Choroid plexus epithelial cell (primary cell): Measurements from ENCODE around the gene DMAC2L.
"Not testable (repeated sequence)": the region's sequence is repeated elsewhere in the genome, so short reads cannot be mapped to it uniquely, and the experiment has no call there.

Source experiments
- DNase-seq: peaks from one replicate; pipeline ENCODE4 v3.0.0-alpha.2; 2010; ENCODE audit warnings: low read depth
- H3K4me3 ChIP-seq: 2 replicates; pipeline ENCODE4 v1.5.1; 2011; ENCODE audit warnings: low read depth, mild to moderate bottlenecking, control low read depth, low read length, moderate library complexity
- TF ChIP-seq, protein P1 (sequence below): conservative IDR thresholded peaks from 2 replicates; pipeline ENCODE4 v1.5.1; 2011; ENCODE audit warnings: low read depth, mild to moderate bottlenecking, control low read depth, inconsistent platforms, low read length, moderate library complexity

The DMAC2L gene

GRCh38 chr14:50360093-50360492 lies 48.0 kb downstream of the DMAC2L start:
- no peak overlapping the region for H3K4me3 ChIP-seq
- no peak for DNase-seq
- TF ChIP-seq, protein P1, sequence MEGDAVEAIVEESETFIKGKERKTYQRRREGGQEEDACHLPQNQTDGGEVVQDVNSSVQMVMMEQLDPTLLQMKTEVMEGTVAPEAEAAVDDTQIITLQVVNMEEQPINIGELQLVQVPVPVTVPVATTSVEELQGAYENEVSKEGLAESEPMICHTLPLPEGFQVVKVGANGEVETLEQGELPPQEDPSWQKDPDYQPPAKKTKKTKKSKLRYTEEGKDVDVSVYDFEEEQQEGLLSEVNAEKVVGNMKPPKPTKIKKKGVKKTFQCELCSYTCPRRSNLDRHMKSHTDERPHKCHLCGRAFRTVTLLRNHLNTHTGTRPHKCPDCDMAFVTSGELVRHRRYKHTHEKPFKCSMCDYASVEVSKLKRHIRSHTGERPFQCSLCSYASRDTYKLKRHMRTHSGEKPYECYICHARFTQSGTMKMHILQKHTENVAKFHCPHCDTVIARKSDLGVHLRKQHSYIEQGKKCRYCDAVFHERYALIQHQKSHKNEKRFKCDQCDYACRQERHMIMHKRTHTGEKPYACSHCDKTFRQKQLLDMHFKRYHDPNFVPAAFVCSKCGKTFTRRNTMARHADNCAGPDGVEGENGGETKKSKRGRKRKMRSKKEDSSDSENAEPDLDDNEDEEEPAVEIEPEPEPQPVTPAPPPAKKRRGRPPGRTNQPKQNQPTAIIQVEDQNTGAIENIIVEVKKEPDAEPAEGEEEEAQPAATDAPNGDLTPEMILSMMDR: no peak

DNA sequence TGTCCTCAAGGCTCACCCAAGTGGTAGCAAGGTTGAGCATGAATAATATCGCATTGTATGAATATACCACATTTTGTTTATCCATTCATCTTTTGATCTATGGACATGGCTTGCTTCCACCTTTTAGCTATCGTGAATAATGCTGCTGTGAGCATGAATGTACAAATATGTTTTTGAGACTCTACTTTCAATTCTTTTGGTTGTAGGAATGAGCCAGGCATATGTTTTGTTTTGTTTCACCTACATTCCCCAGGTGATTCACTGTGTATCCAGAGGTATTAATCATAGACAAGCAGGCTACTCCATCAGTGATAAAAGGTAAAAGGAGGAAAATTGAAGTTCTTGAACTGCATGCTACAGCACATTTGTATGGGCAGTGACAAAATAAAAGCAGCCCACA lies 48.7 kb downstream of the DMAC2L start:
- H3K4me3 ChIP-seq: no peak overlapping the region
- TF ChIP-seq, protein P1: no peak
- no peak for DNase-seq

GRCh38 chr14:50361473-50362403 lies 49.6 kb downstream of the DMAC2L start:
- DNase-seq, H3K4me3 ChIP-seq: not testable (repeated sequence)

DNA sequence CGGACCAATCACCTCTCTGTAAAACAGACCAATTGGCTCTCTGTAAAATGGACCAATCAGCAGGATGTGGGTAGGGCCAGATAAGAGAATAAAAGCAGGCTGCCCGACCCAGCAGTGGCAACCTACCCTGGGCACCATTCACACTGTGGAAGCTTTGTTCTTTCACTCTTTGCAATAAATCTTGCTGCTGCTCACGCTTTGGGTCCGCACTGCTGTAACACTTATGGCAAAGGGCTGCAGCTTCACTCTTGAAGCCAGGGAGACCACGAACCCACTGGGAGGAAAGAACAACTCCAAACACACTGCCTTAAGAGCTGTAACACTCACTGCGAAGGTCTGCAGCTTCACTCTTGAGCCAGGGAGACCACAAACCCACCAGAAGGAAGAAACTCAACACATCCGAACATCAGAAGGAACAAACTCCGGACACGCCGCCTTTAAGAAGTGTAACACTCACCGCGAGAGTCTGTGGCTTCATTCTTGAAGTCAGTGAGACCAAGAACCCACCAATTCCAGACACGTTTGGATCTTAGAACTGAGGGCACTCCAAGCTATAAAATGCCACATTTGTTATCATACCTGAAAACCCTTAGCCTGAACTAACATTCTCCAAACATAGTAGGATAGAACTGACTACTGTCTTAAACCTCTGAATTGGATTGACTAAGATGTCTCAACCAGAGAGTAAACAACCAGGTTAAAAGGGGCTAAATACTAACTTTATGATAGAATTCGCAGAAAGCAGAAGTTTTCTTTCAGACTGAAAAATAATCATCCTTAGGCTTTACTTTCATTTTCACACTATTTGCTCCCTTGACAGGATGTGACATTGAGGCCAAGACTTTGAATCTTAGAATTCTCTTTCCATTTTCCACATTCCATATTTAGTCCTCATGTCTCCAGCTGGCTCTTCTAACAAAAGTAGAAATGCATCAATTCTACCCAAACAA lies 50.9 kb downstream of the DMAC2L start:
- H3K4me3 ChIP-seq: peak overlapping the region; percentile 20
- TF ChIP-seq, protein P1: no peak
- peak; percentile 33 for DNase-seq

DNA sequence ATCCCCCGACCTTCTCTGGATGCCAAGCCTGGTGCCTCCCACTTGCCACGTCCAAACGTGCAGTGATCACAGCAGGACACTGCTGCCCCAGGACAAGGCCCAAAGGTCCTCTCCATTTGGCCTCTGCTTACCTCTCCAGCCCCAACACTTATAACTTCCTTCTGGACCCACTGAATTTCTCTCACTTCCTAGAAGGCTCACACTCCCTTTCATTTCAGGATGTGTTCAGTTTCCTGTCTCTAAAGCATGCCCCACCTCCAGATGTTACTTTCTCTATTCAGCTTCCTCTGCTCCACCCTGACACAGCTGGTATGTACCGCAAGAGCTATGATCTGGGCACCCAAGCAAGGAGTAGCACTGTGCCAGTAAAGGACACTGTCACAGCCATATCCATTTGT lies 51.6 kb downstream of the DMAC2L start:
- TF ChIP-seq, protein P1: no peak
- peak overlapping the region; percentile 20 for H3K4me3 ChIP-seq
- DNase-seq: peak; percentile 36

DNA sequence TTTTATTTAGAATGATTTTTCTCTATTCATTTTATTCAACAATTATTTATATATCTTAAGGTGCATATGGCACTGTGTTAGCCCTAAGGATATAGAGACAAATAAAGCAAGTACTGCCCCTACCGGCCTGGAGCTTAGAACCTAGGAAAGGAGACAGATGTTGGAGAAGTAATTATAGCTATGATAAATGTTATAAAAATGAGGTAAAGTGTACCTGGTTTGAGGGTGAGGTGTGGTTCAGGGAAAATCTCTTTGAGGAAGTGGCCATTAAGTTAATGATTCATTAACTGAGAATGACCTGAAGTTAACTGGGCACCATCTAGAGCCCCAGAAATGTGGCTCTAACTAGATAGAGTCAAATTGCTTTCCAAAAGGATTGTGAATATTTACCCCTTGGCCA lies 52.7 kb downstream of the DMAC2L start:
- no peak overlapping the region for H3K4me3 ChIP-seq
- DNase-seq: no peak
- TF ChIP-seq, protein P1: no peak

DNA sequence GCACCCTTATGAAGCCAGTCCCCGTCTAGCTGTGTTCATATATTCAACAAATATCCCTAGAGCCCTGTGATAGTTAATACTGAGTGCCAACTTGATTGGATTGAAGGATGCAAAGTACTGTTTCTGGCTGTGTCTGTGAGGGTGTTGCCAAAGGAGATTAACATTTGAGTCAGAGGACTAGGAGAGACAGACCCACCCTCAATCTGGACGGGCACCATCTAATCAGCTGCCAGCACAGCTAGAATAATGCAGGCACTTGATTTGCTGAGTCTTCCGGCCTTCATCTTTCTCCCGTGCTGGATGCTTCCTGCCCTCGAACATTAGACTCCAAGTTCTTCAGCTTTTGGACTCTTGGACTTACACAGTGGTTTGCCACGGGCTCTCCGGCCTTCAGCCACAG lies 53.4 kb downstream of the DMAC2L start:
- not testable (repeated sequence) for DNase-seq, H3K4me3 ChIP-seq
